H9 (cell line): ENCODE data around the gene CHRNA5. TPM values are rescaled to one million over a fixed set of nuclear protein-coding genes. Genes with fewer than 3 reads are reported as not detected.

Experiments used
- DNase-seq: peaks from one replicate; pipeline ENCODE4 v3.0.0-alpha.2; 2017
- H2AFZ ChIP-seq: one replicate; pipeline ENCODE4 v1.6.1; 2013; ENCODE audit warnings: mild to moderate bottlenecking, low read length, control low read depth, moderate library complexity
- H2AK5ac ChIP-seq: 2 replicates; pipeline ENCODE4 v1.6.1; 2013; ENCODE audit warnings: low read length, control low read depth, mixed read lengths; ENCODE audit not compliant: insufficient read length
- H2BK120ac ChIP-seq: one replicate; pipeline ENCODE4 v1.6.1; 2013; ENCODE audit warnings: low read depth, mild to moderate bottlenecking, low read length, control low read depth, inconsistent platforms; ENCODE audit not compliant: poor library complexity, severe bottlenecking
- H2BK12ac ChIP-seq: 2 replicates; pipeline ENCODE4 v1.6.1; 2013; ENCODE audit warnings: low read length, control low read depth, mixed read lengths, low read depth; ENCODE audit not compliant: insufficient read length
- H2BK15ac ChIP-seq: 2 replicates; pipeline ENCODE4 v1.6.1; 2013; ENCODE audit warnings: low read depth, low read length, control low read depth
- H2BK20ac ChIP-seq: one replicate; pipeline ENCODE4 v1.6.1; 2013; ENCODE audit warnings: low read depth, mild to moderate bottlenecking, low read length, control low read depth, inconsistent platforms; ENCODE audit not compliant: poor library complexity, severe bottlenecking
- H2BK5ac ChIP-seq: 2 replicates; pipeline ENCODE4 v1.6.1; 2013; ENCODE audit warnings: low read length, control low read depth, mixed read lengths; ENCODE audit not compliant: insufficient read length
- H3K14ac ChIP-seq: 2 replicates; pipeline ENCODE4 v1.6.1; 2013; ENCODE audit warnings: low read length, control low read depth; ENCODE audit not compliant: insufficient read depth
- H3K18ac ChIP-seq: 2 replicates; pipeline ENCODE4 v1.6.1; 2013; ENCODE audit warnings: low read depth, mild to moderate bottlenecking, mixed read lengths, low read length, control low read depth; ENCODE audit not compliant: insufficient read length
- H3K23ac ChIP-seq: 2 replicates; pipeline ENCODE4 v1.6.1; 2013; ENCODE audit warnings: low read length, control low read depth, mixed read lengths, low read depth; ENCODE audit not compliant: insufficient read length
- H3K23me2 ChIP-seq: 2 replicates; pipeline ENCODE4 v1.6.1; 2013; ENCODE audit warnings: low read depth, mild to moderate bottlenecking, mixed read lengths, low read length, control low read depth; ENCODE audit not compliant: insufficient read length, poor library complexity, severe bottlenecking
- H3K27ac ChIP-seq: 2 replicates; pipeline ENCODE4 v1.5.1; 2013; ENCODE audit warnings: low read length, control low read depth, mixed read lengths, low read depth; ENCODE audit not compliant: insufficient read length
- H3K27me3 ChIP-seq: 2 replicates; pipeline ENCODE4 v1.6.1; 2013; ENCODE audit warnings: low read length, control low read depth, inconsistent platforms; ENCODE audit not compliant: insufficient read depth
- H3K4ac ChIP-seq: 2 replicates; pipeline ENCODE4 v1.6.1; 2013; ENCODE audit warnings: low read depth, mild to moderate bottlenecking, control low read depth, inconsistent platforms, low read length, moderate library complexity
- H3K4me1 ChIP-seq: 2 replicates; pipeline ENCODE4 v1.6.1; 2013; ENCODE audit warnings: low read length, control low read depth, inconsistent platforms; ENCODE audit not compliant: insufficient read depth
- H3K4me2 ChIP-seq: 2 replicates; pipeline ENCODE4 v1.6.1; 2013; ENCODE audit warnings: low read length, control low read depth, mixed read lengths; ENCODE audit not compliant: insufficient read length, insufficient read depth
- H3K56ac ChIP-seq: 2 replicates; pipeline ENCODE4 v1.6.1; 2013; ENCODE audit warnings: low read depth, mild to moderate bottlenecking, mixed read lengths, low read length, control low read depth; ENCODE audit not compliant: insufficient read length
- H3K79me1 ChIP-seq: 2 replicates; pipeline ENCODE4 v1.6.1; 2013; ENCODE audit warnings: low read depth, mild to moderate bottlenecking, moderate library complexity, low read length, control low read depth, inconsistent platforms; ENCODE audit not compliant: insufficient read depth, poor library complexity, severe bottlenecking
- H3K79me2 ChIP-seq: 2 replicates; pipeline ENCODE4 v1.6.1; 2013; ENCODE audit warnings: low read length, control low read depth, inconsistent platforms; ENCODE audit not compliant: insufficient read depth
- H3K9ac ChIP-seq: 2 replicates; pipeline ENCODE4 v1.6.1; 2013; ENCODE audit warnings: low read length, control low read depth, mixed read lengths; ENCODE audit not compliant: insufficient read length; ENCODE audit errors: extremely low read depth
- H3K9me3 ChIP-seq: one replicate; pipeline ENCODE4 v1.6.1; 2013; ENCODE audit warnings: low read depth, low read length, inconsistent platforms; ENCODE audit not compliant: control insufficient read depth
- H3T11ph ChIP-seq: one replicate; pipeline ENCODE4 v1.6.1; 2013; ENCODE audit warnings: mild to moderate bottlenecking, low read length, control low read depth, inconsistent platforms
- H4K20me1 ChIP-seq: one replicate; pipeline ENCODE4 v1.6.1; 2013; ENCODE audit not compliant: control insufficient read depth, insufficient read length, insufficient read depth
- H4K5ac ChIP-seq: 2 replicates; pipeline ENCODE4 v1.6.1; 2013; ENCODE audit warnings: low read depth, mild to moderate bottlenecking, mixed read lengths, low read length, control low read depth; ENCODE audit not compliant: insufficient read length
- H4K8ac ChIP-seq: replicated peaks from 2 replicates; pipeline ENCODE4 v1.6.1; 2013; ENCODE audit warnings: low read length, control low read depth, mixed read lengths, low read depth; ENCODE audit not compliant: insufficient read length
- H4K91ac ChIP-seq: 2 replicates; pipeline ENCODE4 v1.6.1; 2013; ENCODE audit warnings: low read depth, mild to moderate bottlenecking, moderate library complexity, mixed read lengths, low read length, control low read depth; ENCODE audit not compliant: insufficient read length
- H3K27ac Mint-ChIP-seq, 3 experiments: 2 replicates in 2 of 3; 3 replicates in 1 of 3; pipeline ENCODE4 v1.8.0; 2020 to 2021; ENCODE audit warnings: mixed read lengths in 3 of 3, mild to moderate bottlenecking in 1 of 3, moderate library complexity in 1 of 3
- H3K27me3 Mint-ChIP-seq: 2 replicates; pipeline ENCODE4 v1.8.0; 2021; ENCODE audit warnings: low read depth, mild to moderate bottlenecking, moderate library complexity, mixed read lengths
- H3K36me3 Mint-ChIP-seq, 3 experiments: 2 replicates in 2 of 3; 3 replicates in 1 of 3; pipeline ENCODE4 v1.8.0; 2020 to 2021; ENCODE audit warnings: low read depth in 3 of 3, mixed read lengths in 3 of 3; ENCODE audit not compliant: insufficient read depth in 1 of 3
- H3K4me1 Mint-ChIP-seq, 2 experiments: 2 replicates each; pipeline ENCODE4 v1.8.0; 2020; ENCODE audit warnings: mixed read lengths in 2 of 2
- H3K4me3 Mint-ChIP-seq, 2 experiments: 2 replicates in 1 of 2; 3 replicates in 1 of 2; pipeline ENCODE4 v1.8.0; 2020 to 2021; ENCODE audit warnings: mild to moderate bottlenecking in 2 of 2, mixed read lengths in 2 of 2, moderate library complexity in 1 of 2
- H3K9me3 Mint-ChIP-seq, 2 experiments: 2 replicates in 1 of 2; 3 replicates in 1 of 2; pipeline ENCODE4 v1.8.0; 2020; ENCODE audit warnings: mild to moderate bottlenecking in 2 of 2, mixed read lengths in 2 of 2, moderate library complexity in 1 of 2
- WGBS: extraction: QIAGEN DNeasy Blood & Tissue Kit; methylation state at CpG from one replicate; pipeline ENCODE4 v1.1.7; 2013; ENCODE audit warnings: missing lambda C conversion rate, low lambda C conversion rate, mixed read lengths; ENCODE audit not compliant: insufficient read length; ENCODE audit errors: extremely low coverage; 5-methylcytosine and 5-hydroxymethylcytosine counted together
- total RNA-seq: library from RNA; stranded (reverse); gene quantifications from 2 replicates; pipeline ENCODE4 v1.2.1, GENCODE V29; 2021
- TF ChIP-seq, protein P1 (sequence below): fragments of 200-600 bp; sonication (generic); conservative IDR thresholded peaks from 3 replicates; pipeline ENCODE4 v1.8.0; 2021; ENCODE audit warnings: antibody characterized with exemption, mild to moderate bottlenecking

CHRNA5 gene
- total RNA-seq, 1 experiment from 2014 or later, result 16.5 TPM

DNA sequence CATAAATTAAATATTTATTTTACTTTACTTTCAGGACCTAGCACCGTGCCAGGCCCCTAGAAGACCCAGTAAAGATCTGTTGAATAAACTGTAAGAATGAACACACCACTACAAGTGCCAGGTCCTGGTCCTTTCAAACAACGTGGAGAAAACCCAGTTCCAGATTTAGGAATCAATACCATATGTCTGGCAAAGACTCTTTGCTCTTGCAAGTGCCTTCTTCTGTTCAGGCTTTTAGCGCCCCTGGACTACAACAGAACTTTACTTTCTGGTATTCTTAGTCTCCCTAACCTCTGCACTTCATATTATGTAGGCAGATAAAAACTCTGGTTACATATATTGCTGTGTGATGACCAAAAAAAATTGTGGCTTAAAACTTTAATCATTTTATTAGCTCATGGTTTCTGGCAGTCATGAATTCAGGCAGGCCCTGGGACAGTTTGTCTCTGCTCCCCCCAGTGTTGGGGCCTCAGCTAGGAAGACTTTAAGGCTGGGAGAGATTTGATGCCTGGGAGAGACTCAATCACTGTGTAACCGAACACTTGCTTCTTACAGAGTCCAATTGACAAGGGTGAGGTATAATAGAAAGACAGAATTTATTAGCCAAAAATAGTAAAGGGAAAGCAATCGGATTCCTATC, 27.9 kb upstream of the CHRNA5 start:
- H3K4me3 Mint-ChIP-seq, result no peak overlapping the region
- Histone ChIP-seq H3K4me2 (no peak overlapping the region), H2BK20ac (no peak overlapping the region), H3K27me3 (no peaks in the 10 kb centered on the region), H3K79me2 (peaks cover 7% of the 10 kb centered on the region; the same call in 1 of the 2 replicates), H3K9ac (no peak overlapping the region), H2BK120ac (no peak overlapping the region), H2AK5ac (no peak overlapping the region), H2AFZ (no peak overlapping the region), H4K5ac (no peak overlapping the region), H3K23me2 (peaks cover 10% of the 10 kb centered on the region), H3K27ac (no peak overlapping the region), H3K56ac (no peak overlapping the region), H3K14ac (no peak overlapping the region), H4K91ac (no peak overlapping the region), H4K8ac (no peak overlapping the region), H2BK5ac (no peak overlapping the region), H3K4ac (no peak overlapping the region), H3K9me3 (no peaks in the 10 kb centered on the region), H3T11ph (no peak overlapping the region), H3K4me1 (no peaks in the 10 kb centered on the region), H4K20me1 (no peaks in the 10 kb centered on the region), H2BK12ac (no peak overlapping the region), H3K18ac (no peak overlapping the region), H3K79me1 (no peaks in the 10 kb centered on the region), H3K23ac (no peak overlapping the region), H2BK15ac (no peak overlapping the region)
- DNase-seq, result no peak
- peaks cover 5 to 15% of the 10 kb centered on the region in 2 experiments for H3K4me1 Mint-ChIP-seq
- H3K36me3 Mint-ChIP-seq, result peaks cover 3 to 7% (median 6%) of the 10 kb centered on the region in 3 experiments; a peak in 6 of 7 replicates
- TF ChIP-seq, protein P1, sequence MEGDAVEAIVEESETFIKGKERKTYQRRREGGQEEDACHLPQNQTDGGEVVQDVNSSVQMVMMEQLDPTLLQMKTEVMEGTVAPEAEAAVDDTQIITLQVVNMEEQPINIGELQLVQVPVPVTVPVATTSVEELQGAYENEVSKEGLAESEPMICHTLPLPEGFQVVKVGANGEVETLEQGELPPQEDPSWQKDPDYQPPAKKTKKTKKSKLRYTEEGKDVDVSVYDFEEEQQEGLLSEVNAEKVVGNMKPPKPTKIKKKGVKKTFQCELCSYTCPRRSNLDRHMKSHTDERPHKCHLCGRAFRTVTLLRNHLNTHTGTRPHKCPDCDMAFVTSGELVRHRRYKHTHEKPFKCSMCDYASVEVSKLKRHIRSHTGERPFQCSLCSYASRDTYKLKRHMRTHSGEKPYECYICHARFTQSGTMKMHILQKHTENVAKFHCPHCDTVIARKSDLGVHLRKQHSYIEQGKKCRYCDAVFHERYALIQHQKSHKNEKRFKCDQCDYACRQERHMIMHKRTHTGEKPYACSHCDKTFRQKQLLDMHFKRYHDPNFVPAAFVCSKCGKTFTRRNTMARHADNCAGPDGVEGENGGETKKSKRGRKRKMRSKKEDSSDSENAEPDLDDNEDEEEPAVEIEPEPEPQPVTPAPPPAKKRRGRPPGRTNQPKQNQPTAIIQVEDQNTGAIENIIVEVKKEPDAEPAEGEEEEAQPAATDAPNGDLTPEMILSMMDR, result no peak
- H3K9me3 Mint-ChIP-seq, result no peaks in the 10 kb centered on the region; a peak in 1 of 5 replicates
- H3K27ac Mint-ChIP-seq, result no peak overlapping the region
- no peaks in the 10 kb centered on the region; the same call in 1 of the 2 replicates for H3K27me3 Mint-ChIP-seq
- no CpG with 5 or more reads among the region's 5 CpGs for WGBS
